ENCODE measurements around the gene OTUD7B. TPM values are rescaled to one million over a fixed set of nuclear protein-coding genes. Genes with fewer than 3 reads are reported as not detected.

The OTUD7B gene
- total RNA-seq, 1 donor, result 1.5 TPM

DNA sequence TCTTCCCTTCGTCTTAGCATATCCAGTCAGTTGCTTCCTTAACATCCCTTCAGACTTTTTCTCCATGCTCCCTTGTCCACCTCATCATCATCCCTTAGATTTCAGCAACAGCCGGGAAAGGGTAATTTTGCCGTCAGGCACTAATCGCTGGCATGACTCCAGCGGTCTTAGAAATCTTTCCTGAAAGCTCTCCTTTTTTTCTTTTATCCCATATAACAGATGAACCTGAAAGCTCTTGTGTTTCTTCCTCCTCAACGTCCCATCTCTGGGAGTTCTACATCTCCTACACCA, 121.6 kb downstream of the OTUD7B start:
- H3K9me3 ChIP-seq (ENCODE audit: low read depth, low read length), result no peaks in the 10 kb centered on the region
- peak overlapping the region; percentile 87 for H3K4me3 ChIP-seq (ENCODE audit: low read length)
- H3K27me3 ChIP-seq (ENCODE audit: insufficient read depth, low read length), result no peaks in the 10 kb centered on the region
- peaks cover 28% of the 10 kb centered on the region for H3K4me1 ChIP-seq (ENCODE audit: insufficient read depth, low read length)

DNA sequence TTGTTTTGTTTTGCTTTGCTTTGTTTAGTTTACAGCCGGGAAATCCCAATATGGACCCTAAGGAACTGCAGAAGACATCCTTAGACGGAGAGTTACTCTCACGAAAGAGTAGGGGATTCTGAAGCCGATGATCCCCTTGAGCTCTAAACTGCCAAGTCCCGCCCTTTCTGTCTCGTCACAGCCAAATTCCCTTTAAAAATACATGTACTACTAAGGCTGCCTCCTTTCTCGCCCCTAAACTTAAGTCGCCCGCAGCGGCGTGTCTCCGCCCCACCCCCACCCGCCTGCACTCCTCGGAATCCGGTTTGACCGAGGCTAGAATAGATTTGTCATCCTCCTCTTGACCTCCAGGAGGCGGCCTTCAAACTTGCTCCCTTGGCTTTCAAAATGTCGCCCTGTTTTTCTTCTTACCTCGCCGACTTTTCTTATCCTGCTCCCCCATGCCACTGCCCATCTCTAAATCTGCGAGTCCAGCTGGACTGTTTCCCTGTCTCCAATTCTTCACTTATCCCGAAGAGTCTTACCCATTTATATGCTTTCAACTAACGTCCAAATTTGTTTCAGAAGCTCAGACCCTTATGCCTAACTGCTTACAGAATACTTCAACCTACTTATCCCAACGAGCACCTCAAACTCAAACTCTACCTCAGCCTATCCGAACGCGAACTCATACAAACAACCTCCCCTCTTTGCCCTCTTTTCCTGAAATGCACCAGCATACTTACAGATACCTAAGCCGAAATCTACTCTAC, 122.1 kb downstream of the OTUD7B start:
- no peaks in the 10 kb centered on the region for H3K27me3 ChIP-seq (ENCODE audit: insufficient read depth, low read length)
- H3K9me3 ChIP-seq (ENCODE audit: low read depth, low read length), result no peaks in the 10 kb centered on the region
- peak overlapping the region; percentile 87 for H3K4me3 ChIP-seq (ENCODE audit: low read length)
- H3K4me1 ChIP-seq (ENCODE audit: insufficient read depth, low read length), result peaks cover 33% of the 10 kb centered on the region

Other genes starting within 250 kb of the OTUD7B start
- 26.2 TPM for gene FCGR1A, start 228.0 kb downstream of the OTUD7B start, total RNA-seq
- gene BOLA1, start 111.2 kb downstream of the OTUD7B start, total RNA-seq, result 4.0 TPM
- gene SV2A, start 92.9 kb downstream of the OTUD7B start, total RNA-seq, result 0.73 TPM
- gene SF3B4, start 82.9 kb downstream of the OTUD7B start, total RNA-seq, result 17.7 TPM
- gene MTMR11, start 73.8 kb downstream of the OTUD7B start, total RNA-seq, result 22.9 TPM
- 11.5 TPM for gene VPS45, start 57.0 kb upstream of the OTUD7B start, total RNA-seq
- gene PLEKHO1, start 139.2 kb upstream of the OTUD7B start, total RNA-seq, result 80.9 TPM
- 38.8 TPM for gene ANP32E, start 225.4 kb upstream of the OTUD7B start, total RNA-seq
- gene CA14, start 247.0 kb upstream of the OTUD7B start, total RNA-seq, result not detected